NCI-H146 treated with DMSO at 0.1 percent for 48 hours (cell line): Measurements from ENCODE around the gene S100A13.
"Not testable (repeated sequence)": the region's sequence is repeated elsewhere in the genome, so short reads cannot be mapped to it uniquely, and the experiment has no call there.

Source experiments
- DNase-seq: peaks from one replicate; lab custom pipeline; 2025; ENCODE audit not compliant: unreplicated experiment; lab: John Stamatoyannopoulos, UW

The S100A13 gene

GRCh38 chr1:153648000-153648643 is 20.8 kb upstream of the S100A13 start:
- no peak for DNase-seq

- no peak for DNase-seq
Measured at GRCh38 chr1:153647346-153647714, 20.0 kb upstream of the S100A13 start.

GRCh38 chr1:153646672-153647345 is 19.5 kb upstream of the S100A13 start:
- DNase-seq = no peak

GRCh38 chr1:153643816-153644215 is 16.5 kb upstream of the S100A13 start:
- no peak for DNase-seq

GRCh38 chr1:153643100-153643499 is 15.8 kb upstream of the S100A13 start:
- no peak for DNase-seq

- DNase-seq = no peak
Measured at GRCh38 chr1:153642161-153642560, 14.9 kb upstream of the S100A13 start.

GRCh38 chr1:153640861-153641260 is 13.6 kb upstream of the S100A13 start:
- no peak for DNase-seq

- not testable (repeated sequence) for DNase-seq
Measured at GRCh38 chr1:153640213-153640612, 12.9 kb upstream of the S100A13 start.

- no peak for DNase-seq
Measured at GRCh38 chr1:153639280-153639679, 12.0 kb upstream of the S100A13 start.

- DNase-seq = no peak
Measured at GRCh38 chr1:153638261-153638660, 11.0 kb upstream of the S100A13 start.

- DNase-seq = no peak
Measured at GRCh38 chr1:153636312-153636711, 9.0 kb upstream of the S100A13 start.

- DNase-seq = no peak
Measured at GRCh38 chr1:153635872-153636271, 8.6 kb upstream of the S100A13 start.

GRCh38 chr1:153633754-153634665 is 6.7 kb upstream of the S100A13 start, which contains the start of gene CHTOP:
Gene CHTOP, plus strand, starts transcription at chr1:153634066. Its CDS starts 2,523 bp downstream, at chr1:153636589.
- DNase-seq = peak; percentile 90

GRCh38 chr1:153633161-153633753 is 6.0 kb upstream of the S100A13 start:
- DNase-seq = peak; percentile 27

GRCh38 chr1:153631047-153632022 is 4.0 kb upstream of the S100A13 start:
- no peak for DNase-seq

- DNase-seq = no peak
Measured at GRCh38 chr1:153630384-153630783, 3.1 kb upstream of the S100A13 start.

GRCh38 chr1:153629971-153630370 is 2.7 kb upstream of the S100A13 start:
- DNase-seq = no peak

- DNase-seq = no peak
Measured at GRCh38 chr1:153629343-153629665, 2.0 kb upstream of the S100A13 start.

GRCh38 chr1:153628638-153629342 is 1.5 kb upstream of the S100A13 start:
- DNase-seq = no peak
